BE2C (cell line): ENCODE measurements around the gene ERCC4. TPM values are rescaled to one million over a fixed set of nuclear protein-coding genes. Genes with fewer than 3 reads are reported as not detected.
A peak's percentile ranks its signal among the peaks of the same experiment; 100 is the strongest.

ENCODE experiments used
- DNase-seq: peaks from one replicate; pipeline ENCODE4 v3.0.0-alpha.2; 2020
- H3K27me3 ChIP-seq: fragments of 250-450 bp; sonication (Bioruptor Pico); 2 replicates; pipeline ENCODE4 v1.5.1; 2020; ENCODE audit warnings: mild to moderate bottlenecking
- H3K36me3 ChIP-seq: fragments of 250-450 bp; sonication (Bioruptor Pico); 2 replicates; pipeline ENCODE4 v1.5.1; 2020; ENCODE audit warnings: mild to moderate bottlenecking
- H3K4me1 ChIP-seq: fragments of 250-450 bp; sonication (Bioruptor Pico); 2 replicates; pipeline ENCODE4 v1.5.1; 2020
- H3K4me3 ChIP-seq: 2 replicates; pipeline ENCODE4 v1.5.1; 2011; ENCODE audit warnings: low read depth, low read length
- H3K9me3 ChIP-seq: fragments of 250-450 bp; sonication (Bioruptor Pico); 2 replicates; pipeline ENCODE4 v1.5.1; 2020
- polyA plus RNA-seq: library from polyadenylated mRNA; unstranded; fragments of >200 nt; gene quantifications from one replicate; pipeline ENCODE4 v1.2.1, GENCODE V29; 2012; ENCODE audit warnings: low read depth, missing spikeins; ENCODE audit not compliant: insufficient read length, insufficient read depth
- TF ChIP-seq, protein P1 (sequence below): IDR thresholded peaks from 2 replicates; pipeline ENCODE4 v1.5.1; 2012; ENCODE audit warnings: mild to moderate bottlenecking, low read depth, low read length

Gene ERCC4
- 3.6 TPM for polyA plus RNA-seq

DNA sequence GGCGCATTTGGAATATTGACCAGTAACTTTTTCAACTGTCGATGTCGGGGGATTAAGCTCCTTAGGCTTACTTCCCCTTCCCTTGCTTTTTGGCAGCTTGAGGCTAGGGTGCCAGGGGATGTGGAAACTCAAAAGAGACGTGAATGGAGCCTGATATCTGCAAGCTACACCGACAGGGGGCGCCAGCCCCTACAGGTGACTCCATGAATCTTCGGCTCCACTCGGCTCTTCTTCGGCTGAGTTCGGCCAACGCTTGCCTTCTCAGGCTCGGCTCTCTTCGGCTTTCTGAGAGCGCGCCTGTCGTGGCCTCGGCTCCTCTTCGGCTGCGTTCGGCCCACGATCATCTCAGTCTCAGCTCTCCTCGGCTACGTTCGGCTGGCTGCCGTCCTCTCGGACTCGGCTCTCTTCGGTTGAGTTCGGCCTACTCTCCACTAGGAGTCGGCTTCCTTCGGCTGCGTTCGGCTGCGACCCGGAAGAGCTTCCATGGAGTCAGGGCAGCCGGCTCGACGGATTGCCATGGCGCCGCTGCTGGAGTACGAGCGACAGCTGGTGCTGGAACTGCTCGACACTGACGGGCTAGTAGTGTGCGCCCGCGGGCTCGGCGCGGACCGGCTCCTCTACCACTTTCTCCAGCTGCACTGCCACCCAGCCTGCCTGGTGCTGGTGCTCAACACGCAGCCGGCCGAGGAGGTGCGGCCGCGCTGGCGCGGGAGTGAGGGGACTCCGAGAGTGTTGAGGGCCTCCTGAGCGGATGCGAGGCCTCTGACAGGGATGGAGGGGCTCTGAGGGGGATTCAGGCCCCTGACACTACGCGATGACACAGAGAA is at the start of gene ERCC4:
TSS of gene ERCC4 (plus strand) at position 472 of the 827 bp plus-strand sequence. CDS start at position 484, 12 bp downstream.
- H3K4me3 ChIP-seq: peak within 1 kb of the TSS; percentile 79
- 0 out of 2 replicates have a peak, but pooled peaks cover 2% of the 10 kb centered on the region for H3K4me1 ChIP-seq
- peaks cover 12% of the 10 kb centered on the region for H3K36me3 ChIP-seq
- TF ChIP-seq, protein P1, sequence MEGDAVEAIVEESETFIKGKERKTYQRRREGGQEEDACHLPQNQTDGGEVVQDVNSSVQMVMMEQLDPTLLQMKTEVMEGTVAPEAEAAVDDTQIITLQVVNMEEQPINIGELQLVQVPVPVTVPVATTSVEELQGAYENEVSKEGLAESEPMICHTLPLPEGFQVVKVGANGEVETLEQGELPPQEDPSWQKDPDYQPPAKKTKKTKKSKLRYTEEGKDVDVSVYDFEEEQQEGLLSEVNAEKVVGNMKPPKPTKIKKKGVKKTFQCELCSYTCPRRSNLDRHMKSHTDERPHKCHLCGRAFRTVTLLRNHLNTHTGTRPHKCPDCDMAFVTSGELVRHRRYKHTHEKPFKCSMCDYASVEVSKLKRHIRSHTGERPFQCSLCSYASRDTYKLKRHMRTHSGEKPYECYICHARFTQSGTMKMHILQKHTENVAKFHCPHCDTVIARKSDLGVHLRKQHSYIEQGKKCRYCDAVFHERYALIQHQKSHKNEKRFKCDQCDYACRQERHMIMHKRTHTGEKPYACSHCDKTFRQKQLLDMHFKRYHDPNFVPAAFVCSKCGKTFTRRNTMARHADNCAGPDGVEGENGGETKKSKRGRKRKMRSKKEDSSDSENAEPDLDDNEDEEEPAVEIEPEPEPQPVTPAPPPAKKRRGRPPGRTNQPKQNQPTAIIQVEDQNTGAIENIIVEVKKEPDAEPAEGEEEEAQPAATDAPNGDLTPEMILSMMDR: peak; percentile 90
- H3K27me3 ChIP-seq: no peaks in the 10 kb centered on the region
- peak; percentile 99 for DNase-seq
- no peaks in the 10 kb centered on the region for H3K9me3 ChIP-seq

DNA sequence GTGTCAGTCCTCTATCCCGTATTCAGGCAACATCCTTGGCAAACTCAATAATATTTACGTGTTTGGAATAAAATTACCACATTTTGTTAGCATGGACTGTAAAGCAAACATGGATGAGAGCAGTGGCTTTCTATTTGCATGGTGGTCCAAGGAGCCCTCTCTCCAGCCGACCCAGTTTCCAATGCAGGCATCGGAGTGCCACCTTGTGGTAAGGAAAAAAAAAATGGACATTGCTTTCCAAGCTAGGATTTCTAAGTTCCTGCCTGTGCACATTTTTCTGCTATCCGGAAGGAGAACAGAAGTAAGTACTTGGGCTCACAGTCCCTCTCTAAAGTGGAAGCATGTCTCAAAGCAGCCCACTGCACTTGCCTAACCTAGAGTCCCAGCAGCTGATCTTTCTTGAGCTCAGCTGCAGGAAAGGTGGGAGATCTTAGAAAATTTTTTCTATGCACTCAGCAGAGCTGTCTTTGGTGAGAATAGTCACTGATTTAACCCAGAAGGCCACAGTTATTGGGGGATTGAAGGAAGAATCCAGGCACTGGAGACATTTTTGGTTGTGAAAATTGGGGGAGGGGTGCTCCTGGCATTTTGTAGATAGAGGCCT is 46.0 kb upstream of the ERCC4 start:
- TF ChIP-seq, protein P1: peak; percentile 71

DNA sequence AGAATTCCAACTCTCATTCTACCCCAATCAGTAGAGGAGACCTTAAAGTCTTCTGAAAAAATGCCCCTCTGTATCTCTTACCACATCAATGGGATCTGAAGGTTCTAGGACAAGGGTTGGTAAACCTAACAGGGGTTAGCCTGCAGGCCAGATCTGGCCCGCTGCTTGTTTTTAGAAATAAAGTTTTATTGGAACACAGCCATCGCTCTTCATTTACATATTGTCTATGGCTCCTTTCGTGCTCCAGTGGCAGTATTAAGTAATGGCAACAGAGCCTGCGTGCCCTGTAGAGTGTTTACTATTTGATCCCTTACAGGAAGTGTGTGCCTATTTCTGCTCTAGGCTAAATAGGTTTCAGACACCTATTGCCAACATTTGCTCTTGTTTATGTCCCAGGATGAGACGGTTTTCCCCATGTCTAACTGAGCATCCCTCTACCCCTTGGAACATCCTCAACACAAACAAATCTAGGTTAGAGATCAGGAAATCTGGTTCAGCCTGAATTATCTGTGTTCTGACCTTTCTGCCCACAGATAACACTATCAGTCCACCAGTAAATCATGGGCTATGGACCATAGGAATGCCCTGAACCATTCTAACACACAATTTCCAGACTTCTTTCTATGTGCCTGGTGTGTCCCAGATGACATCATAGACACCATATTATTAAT is 44.2 kb upstream of the ERCC4 start:
- TF ChIP-seq, protein P1: no peak
- no peaks in the 10 kb centered on the region for H3K4me1 ChIP-seq
- H3K36me3 ChIP-seq: no peaks in the 10 kb centered on the region
- H3K27me3 ChIP-seq: peaks cover 8% of the 10 kb centered on the region
- no peak overlapping the region for H3K4me3 ChIP-seq
- H3K9me3 ChIP-seq: no peaks in the 10 kb centered on the region
- no peak for DNase-seq

More for the DNA sequence above, 46.0 kb upstream of the ERCC4 start:
- Histone ChIP-seq H3K36me3 (no peaks in the 10 kb centered on the region), H3K27me3 (peaks cover 8% of the 10 kb centered on the region), H3K4me3 (no peak overlapping the region), H3K4me1 (no peaks in the 10 kb centered on the region), H3K9me3 (no peaks in the 10 kb centered on the region)
- peak; percentile 19 for DNase-seq

DNA sequence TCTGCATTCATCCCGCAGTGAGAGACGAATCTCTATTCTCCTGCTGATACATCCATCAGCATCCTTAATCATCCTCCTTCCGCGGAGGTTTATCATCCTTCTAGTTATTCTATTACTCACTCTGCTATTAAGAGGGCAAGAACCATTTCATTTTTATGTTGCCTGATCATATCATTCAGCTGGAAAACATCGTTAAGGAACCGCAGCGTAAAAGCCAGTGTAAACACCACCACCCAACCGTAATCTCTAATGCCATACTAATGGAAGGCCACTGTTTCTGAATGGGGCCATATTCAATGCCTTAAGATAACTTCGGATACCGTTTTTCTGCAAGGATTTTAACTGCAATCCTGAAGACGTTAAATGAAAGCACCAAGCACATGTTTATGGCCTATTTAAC is 36.7 kb upstream of the ERCC4 start:
- Histone ChIP-seq H3K27me3 (peaks cover 5% of the 10 kb centered on the region; the same call in 1 of the 2 replicates), H3K9me3 (no peaks in the 10 kb centered on the region), H3K4me1 (no peaks in the 10 kb centered on the region), H3K4me3 (no peak overlapping the region), H3K36me3 (no peaks in the 10 kb centered on the region)
- DNase-seq: no peak
- TF ChIP-seq, protein P1: no peak

DNA sequence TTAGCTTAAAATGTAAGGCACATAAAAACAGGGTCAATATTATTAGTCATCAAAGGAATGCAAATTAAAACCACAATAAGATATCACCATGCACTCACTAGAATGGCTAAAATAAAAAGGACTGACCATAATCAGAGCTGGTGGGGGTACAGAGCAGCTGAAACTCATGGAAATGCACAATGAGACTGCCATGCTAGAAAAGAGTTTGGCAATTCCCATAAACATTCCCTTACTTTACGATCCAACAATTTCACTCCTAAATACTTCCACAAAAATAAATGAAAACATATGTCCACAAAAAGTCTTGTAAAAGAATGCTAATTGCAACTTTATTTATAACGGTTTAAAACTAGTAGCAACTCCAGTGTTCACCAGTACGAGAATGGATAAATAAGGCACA is 36.1 kb upstream of the ERCC4 start:
- TF ChIP-seq, protein P1: no peak
- H3K27me3 ChIP-seq: peaks cover 5% of the 10 kb centered on the region; the same call in 1 of the 2 replicates
- no peaks in the 10 kb centered on the region for H3K36me3 ChIP-seq
- no peaks in the 10 kb centered on the region for H3K9me3 ChIP-seq
- no peak for DNase-seq
- no peaks in the 10 kb centered on the region for H3K4me1 ChIP-seq
- H3K4me3 ChIP-seq: no peak overlapping the region
